HepG2 (cell line): ENCODE data around the gene CNKSR3. TPM values are rescaled to one million over a fixed set of nuclear protein-coding genes. Genes with fewer than 3 reads are reported as not detected.

Experiments used
- CBX5 ChIP-seq: sonication (generic); formaldehyde crosslinking; IDR thresholded peaks from 2 replicates; pipeline ENCODE4 v1.4.0; 2020; ENCODE audit warnings: missing genetic modification reagents, borderline replicate concordance
- CC2D1A ChIP-seq: sonication (generic); formaldehyde crosslinking; IDR thresholded peaks from 2 replicates; pipeline ENCODE4 v1.8.1; 2023; ENCODE audit warnings: mild to moderate bottlenecking, missing genetic modification reagents
- DBP ChIP-seq: sonication (generic); formaldehyde crosslinking; IDR thresholded peaks from 2 replicates; pipeline ENCODE4 v1.4.0; 2020; ENCODE audit warnings: missing genetic modification reagents; ENCODE audit errors: not compliant biosample characterization
- ETV5 ChIP-seq: IDR thresholded peaks from 2 replicates; pipeline ENCODE4 v1.6.1; 2018; ENCODE audit warnings: missing biosample characterization, missing genetic modification reagents, inconsistent platforms, borderline replicate concordance
- LCORL ChIP-seq, 2 experiments: fragments of 450-650 bp in 1 of 2; sonication (generic) in 1 of 2; formaldehyde crosslinking in 1 of 2; IDR thresholded peaks; 2 replicates each; pipeline versions ENCODE4 v1.5.0 to v1.6.1; 2017 to 2020; ENCODE audit warnings: antibody characterized with exemption in 1 of 2, missing genetic modification reagents in 1 of 2
- ZBTB21 ChIP-seq: sonication (generic); formaldehyde crosslinking; IDR thresholded peaks from 2 replicates; pipeline ENCODE4 v1.4.0; 2020; ENCODE audit warnings: missing genetic modification reagents
- ZNF850 ChIP-seq: sonication (generic); formaldehyde crosslinking; conservative IDR thresholded peaks from 2 replicates; pipeline ENCODE4 v1.9.0; 2021; ENCODE audit warnings: mild to moderate bottlenecking, missing genetic modification reagents
- ZSCAN9 ChIP-seq: IDR thresholded peaks from 2 replicates; pipeline ENCODE4 v1.6.1; 2016; ENCODE audit warnings: borderline replicate concordance
- polyA plus RNA-seq, 8 experiments: library from polyadenylated mRNA; depleted of rRNA in 3 of 8; stranded (reverse) in 7 of 8; unstranded in 1 of 8; fragments of >200 nt; fragmentation: Illumina TruSeq in 4 of 8; extraction: Trizol in 4 of 8; gene quantifications; 2 replicates each; pipeline versions ENCODE4 v1.2.1 to v1.2.3, GENCODE V29; 2011 to 2016; ENCODE audit warnings: low read depth in 4 of 8, missing spikeins in 1 of 8, mixed read lengths in 1 of 8; ENCODE audit not compliant: insufficient read depth in 1 of 8
- total RNA-seq, 5 experiments: library from RNA; depleted of rRNA; stranded (reverse); fragments of >200 nt; fragmentation: Illumina TruSeq; extraction: Trizol; gene quantifications; 2 replicates each; pipeline ENCODE4 v1.2.3, GENCODE V29; 2016; ENCODE audit warnings: low read depth in 1 of 5
- TF ChIP-seq, protein P1 (sequence below): sonication (generic); formaldehyde crosslinking; IDR thresholded peaks from 2 replicates; pipeline ENCODE4 v1.8.1; 2022; ENCODE audit warnings: mild to moderate bottlenecking, missing genetic modification reagents
- TF ChIP-seq, protein P2 (sequence below): sonication (generic); formaldehyde crosslinking; IDR thresholded peaks from 2 replicates; pipeline ENCODE4 v1.4.0; 2020; ENCODE audit warnings: missing genetic modification reagents
- TF ChIP-seq, protein P3 (sequence below): conservative IDR thresholded peaks from 2 replicates; pipeline ENCODE4 v1.6.1; 2018; ENCODE audit warnings: missing genetic modification reagents

CNKSR3 gene
- total and polyA plus RNA-seq, 2 of the 13 experiments (the other 11 are each of a cell fraction or from before 2014, with no cell fraction given) = 9.2 to 38.6 TPM

- TF ChIP-seq, protein P1, sequence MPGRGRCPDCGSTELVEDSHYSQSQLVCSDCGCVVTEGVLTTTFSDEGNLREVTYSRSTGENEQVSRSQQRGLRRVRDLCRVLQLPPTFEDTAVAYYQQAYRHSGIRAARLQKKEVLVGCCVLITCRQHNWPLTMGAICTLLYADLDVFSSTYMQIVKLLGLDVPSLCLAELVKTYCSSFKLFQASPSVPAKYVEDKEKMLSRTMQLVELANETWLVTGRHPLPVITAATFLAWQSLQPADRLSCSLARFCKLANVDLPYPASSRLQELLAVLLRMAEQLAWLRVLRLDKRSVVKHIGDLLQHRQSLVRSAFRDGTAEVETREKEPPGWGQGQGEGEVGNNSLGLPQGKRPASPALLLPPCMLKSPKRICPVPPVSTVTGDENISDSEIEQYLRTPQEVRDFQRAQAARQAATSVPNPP (CRISPR knock-in tag) = no peak
- TF ChIP-seq LCORL (IDR thresholded peaks at IDR 0.05) (no peak), LCORL (CRISPR knock-in tag; IDR thresholded peaks at IDR 0.05) (peak; percentile 34; the same call in 1 of the 2 replicates), ZSCAN9 (no peak), ETV5 (CRISPR knock-in tag) (no peak), ZBTB21 (CRISPR knock-in tag) (no peak), ZNF850 (CRISPR knock-in tag) (no peak), DBP (CRISPR knock-in tag) (no peak), CBX5 (CRISPR knock-in tag) (no peak), CC2D1A (no peak)
- TF ChIP-seq, protein P2, sequence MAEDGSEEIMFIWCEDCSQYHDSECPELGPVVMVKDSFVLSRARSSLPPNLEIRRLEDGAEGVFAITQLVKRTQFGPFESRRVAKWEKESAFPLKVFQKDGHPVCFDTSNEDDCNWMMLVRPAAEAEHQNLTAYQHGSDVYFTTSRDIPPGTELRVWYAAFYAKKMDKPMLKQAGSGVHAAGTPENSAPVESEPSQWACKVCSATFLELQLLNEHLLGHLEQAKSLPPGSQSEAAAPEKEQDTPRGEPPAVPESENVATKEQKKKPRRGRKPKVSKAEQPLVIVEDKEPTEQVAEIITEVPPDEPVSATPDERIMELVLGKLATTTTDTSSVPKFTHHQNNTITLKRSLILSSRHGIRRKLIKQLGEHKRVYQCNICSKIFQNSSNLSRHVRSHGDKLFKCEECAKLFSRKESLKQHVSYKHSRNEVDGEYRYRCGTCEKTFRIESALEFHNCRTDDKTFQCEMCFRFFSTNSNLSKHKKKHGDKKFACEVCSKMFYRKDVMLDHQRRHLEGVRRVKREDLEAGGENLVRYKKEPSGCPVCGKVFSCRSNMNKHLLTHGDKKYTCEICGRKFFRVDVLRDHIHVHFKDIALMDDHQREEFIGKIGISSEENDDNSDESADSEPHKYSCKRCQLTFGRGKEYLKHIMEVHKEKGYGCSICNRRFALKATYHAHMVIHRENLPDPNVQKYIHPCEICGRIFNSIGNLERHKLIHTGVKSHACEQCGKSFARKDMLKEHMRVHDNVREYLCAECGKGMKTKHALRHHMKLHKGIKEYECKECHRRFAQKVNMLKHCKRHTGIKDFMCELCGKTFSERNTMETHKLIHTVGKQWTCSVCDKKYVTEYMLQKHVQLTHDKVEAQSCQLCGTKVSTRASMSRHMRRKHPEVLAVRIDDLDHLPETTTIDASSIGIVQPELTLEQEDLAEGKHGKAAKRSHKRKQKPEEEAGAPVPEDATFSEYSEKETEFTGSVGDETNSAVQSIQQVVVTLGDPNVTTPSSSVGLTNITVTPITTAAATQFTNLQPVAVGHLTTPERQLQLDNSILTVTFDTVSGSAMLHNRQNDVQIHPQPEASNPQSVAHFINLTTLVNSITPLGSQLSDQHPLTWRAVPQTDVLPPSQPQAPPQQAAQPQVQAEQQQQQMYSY (CRISPR knock-in tag) = no peak
- TF ChIP-seq, protein P3, sequence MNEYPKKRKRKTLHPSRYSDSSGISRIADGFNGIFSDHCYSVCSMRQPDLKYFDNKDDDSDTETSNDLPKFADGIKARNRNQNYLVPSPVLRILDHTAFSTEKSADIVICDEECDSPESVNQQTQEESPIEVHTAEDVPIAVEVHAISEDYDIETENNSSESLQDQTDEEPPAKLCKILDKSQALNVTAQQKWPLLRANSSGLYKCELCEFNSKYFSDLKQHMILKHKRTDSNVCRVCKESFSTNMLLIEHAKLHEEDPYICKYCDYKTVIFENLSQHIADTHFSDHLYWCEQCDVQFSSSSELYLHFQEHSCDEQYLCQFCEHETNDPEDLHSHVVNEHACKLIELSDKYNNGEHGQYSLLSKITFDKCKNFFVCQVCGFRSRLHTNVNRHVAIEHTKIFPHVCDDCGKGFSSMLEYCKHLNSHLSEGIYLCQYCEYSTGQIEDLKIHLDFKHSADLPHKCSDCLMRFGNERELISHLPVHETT (CRISPR knock-in tag) = no peak
- TF ChIP-seq, all 625 proteins: peak for 50
Observed at GRCh38 chr6:154537511-154538325, 27.2 kb upstream of the CNKSR3 start (continued).
